MCF 10A (cell line): Measurements from ENCODE around the gene LSM12. TPM values are rescaled to one million over a fixed set of nuclear protein-coding genes. Genes with fewer than 3 reads are reported as not detected.

ENCODE experiments used
- BruUV-seq: library from RNA; stranded (reverse); fragments of 400-500 nt; replicated peaks from 2 replicates; lab custom pipeline; 2021; lab: Mats Ljungman, UMichigan
- CTCF ChIA-PET: fragments of 300-600 bp; sonication (Branson Sonifier 250); formaldehyde crosslinking; extraction: SDS; loops from one replicate; lab custom pipeline; 2021; ENCODE audit warnings: antibody characterized with exemption, inconsistent platforms; lab: Yijun Ruan, JAX
- POLR2A ChIA-PET: fragments of 300-600, 350-650 bp; sonication (Branson Sonifier 250); formaldehyde crosslinking; extraction: SDS; loops from one replicate; lab custom pipeline; 2020; ENCODE audit warnings: antibody characterized with exemption, inconsistent platforms; lab: Yijun Ruan, JAX
- DNase-seq: peaks from one replicate; pipeline ENCODE4 v3.0.0-alpha.2; 2018; ENCODE audit not compliant: unreplicated experiment
- H3K27ac Mint-ChIP-seq: one replicate; pipeline ENCODE4 v1.8.0; 2022; ENCODE audit warnings: mild to moderate bottlenecking, low read depth, mixed read lengths; ENCODE audit not compliant: unreplicated experiment
- H3K27me3 Mint-ChIP-seq: one replicate; pipeline ENCODE4 v1.8.0; 2022; ENCODE audit warnings: mixed read lengths; ENCODE audit not compliant: insufficient read depth, unreplicated experiment
- H3K36me3 Mint-ChIP-seq: one replicate; pipeline ENCODE4 v1.8.0; 2022; ENCODE audit warnings: mild to moderate bottlenecking, moderate library complexity, mixed read lengths; ENCODE audit not compliant: insufficient read depth, unreplicated experiment
- H3K4me1 Mint-ChIP-seq: one replicate; pipeline ENCODE4 v1.8.0; 2022; ENCODE audit warnings: mixed read lengths; ENCODE audit not compliant: insufficient read depth, unreplicated experiment
- H3K4me3 Mint-ChIP-seq: one replicate; pipeline ENCODE4 v1.8.0; 2022; ENCODE audit warnings: mild to moderate bottlenecking, moderate library complexity, mixed read lengths; ENCODE audit not compliant: unreplicated experiment
- H3K9me3 Mint-ChIP-seq: one replicate; pipeline ENCODE4 v1.8.0; 2022; ENCODE audit warnings: mixed read lengths; ENCODE audit not compliant: unreplicated experiment
- CTCF ChIP-seq: fragments of 200-600 bp; IDR thresholded peaks from one replicate; pipeline ENCODE4 v1.8.0; 2022; ENCODE audit warnings: antibody characterized with exemption, mild to moderate bottlenecking; ENCODE audit not compliant: unreplicated experiment
- intact Hi-C: fragments of 100-400 bp; cut with micrococcal nuclease; formaldehyde crosslinking; loops from 2 replicates; pipeline ENCODE4 v1.14.1; 2022
- total RNA-seq: library from RNA; stranded (reverse); gene quantifications from 2 replicates; pipeline ENCODE4 v1.2.3, GENCODE V29; 2022

The LSM12 gene
- total RNA-seq, 1 experiment from 2014 or later, result 101 TPM

DNA sequence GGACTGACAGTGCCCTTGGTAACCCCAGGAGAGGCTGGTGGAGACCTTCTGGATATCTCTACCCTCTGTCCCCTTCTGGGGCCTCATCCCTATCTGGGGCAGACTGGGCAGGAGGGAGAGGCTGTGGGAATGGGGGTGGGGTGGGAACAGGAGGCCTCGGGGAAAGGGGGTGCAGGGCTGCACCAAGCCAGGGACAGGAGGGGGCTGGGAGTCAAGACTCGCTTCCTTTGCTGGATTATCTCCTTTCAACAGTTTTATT is 28.8 kb upstream of the LSM12 start:
- intact Hi-C loops, result no loop called here
- no peaks in the 10 kb centered on the region for H3K9me3 Mint-ChIP-seq
- BruUV-seq, result no TSS peak
- no peak overlapping the region for H3K4me3 Mint-ChIP-seq
- TF ChIP-seq CTCF, result no peak
- no peak overlapping the region for H3K27ac Mint-ChIP-seq
- H3K27me3 Mint-ChIP-seq, result no peaks in the 10 kb centered on the region
- ChIA-PET CTCF (interaction anchor here (0.7 to 1.6 kb wide), 2 partner anchors 20 to 29 kb away, joined by 3 to 6 read pairs; partner anchors contain the start of gene HDAC5), POLR2A (no interaction called here)
- no peak for DNase-seq
- peaks cover 11% of the 10 kb centered on the region for H3K4me1 Mint-ChIP-seq
- peaks cover 16% of the 10 kb centered on the region for H3K36me3 Mint-ChIP-seq

DNA sequence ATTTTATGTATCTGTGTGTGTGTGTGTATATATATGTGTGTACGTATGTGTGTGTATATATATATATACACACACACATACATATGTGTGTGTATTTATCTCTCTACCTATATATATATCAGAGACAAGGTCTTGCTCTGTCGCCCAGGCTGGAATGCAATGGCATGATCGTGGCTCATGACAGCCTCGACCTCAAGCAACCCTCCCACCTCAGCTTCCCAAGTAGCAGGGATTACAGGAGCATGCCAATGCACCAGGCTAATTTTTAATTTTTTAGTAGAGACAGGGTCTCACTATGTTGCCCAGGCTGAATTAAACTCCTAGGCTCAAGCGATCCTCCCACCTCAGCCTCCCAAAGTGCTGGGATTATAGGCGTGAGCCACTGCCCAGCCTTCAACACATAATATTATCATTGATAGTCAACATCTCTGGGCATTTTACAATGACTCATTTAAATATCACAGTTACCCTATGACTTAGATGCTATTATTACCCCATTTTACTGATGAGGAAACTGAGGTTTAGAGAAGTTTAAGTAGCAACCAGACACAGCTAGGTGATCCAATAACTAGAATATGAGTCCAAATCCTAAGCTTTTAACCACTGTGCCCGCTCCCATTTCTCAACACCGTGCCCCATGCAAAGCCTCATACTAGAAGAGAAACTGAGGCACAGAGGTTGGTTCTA is 28.4 kb upstream of the LSM12 start:
- no peak for DNase-seq
- ChIA-PET CTCF (interaction anchor here (0.7 to 1.6 kb wide), 2 partner anchors 21 to 29 kb away, joined by 3 to 6 read pairs; partner anchors contain the start of gene HDAC5), POLR2A (no interaction called here)
- TF ChIP-seq CTCF, result no peak
- Mint-ChIP-seq H3K4me1 (peaks cover 11% of the 10 kb centered on the region), H3K36me3 (peaks cover 16% of the 10 kb centered on the region), H3K27ac (no peak overlapping the region), H3K4me3 (no peak overlapping the region), H3K27me3 (no peaks in the 10 kb centered on the region), H3K9me3 (no peaks in the 10 kb centered on the region)
- intact Hi-C loops, result no loop called here
- BruUV-seq, result no TSS peak

- no peaks in the 10 kb centered on the region for H3K27me3 Mint-ChIP-seq
- H3K36me3 Mint-ChIP-seq, result peaks cover 21% of the 10 kb centered on the region
- no peak for TF ChIP-seq CTCF
- CTCF ChIA-PET, result interaction anchor here (0.6 to 0.7 kb wide), 2 partner anchors 10 to 126 kb away, joined by 3 read pairs; partner anchors contain the start of gene UBTF
- DNase-seq, result no peak
- no peaks in the 10 kb centered on the region for H3K9me3 Mint-ChIP-seq
- no TSS peak for BruUV-seq
- no peak overlapping the region for H3K4me3 Mint-ChIP-seq
- no peak overlapping the region for H3K27ac Mint-ChIP-seq
- POLR2A ChIA-PET, result no interaction called here
- H3K4me1 Mint-ChIP-seq, result peaks cover 11% of the 10 kb centered on the region
- intact Hi-C loops, result no loop called here
Measured at GRCh38 chr17:44093231-44093900, 26.9 kb upstream of the LSM12 start.

DNA sequence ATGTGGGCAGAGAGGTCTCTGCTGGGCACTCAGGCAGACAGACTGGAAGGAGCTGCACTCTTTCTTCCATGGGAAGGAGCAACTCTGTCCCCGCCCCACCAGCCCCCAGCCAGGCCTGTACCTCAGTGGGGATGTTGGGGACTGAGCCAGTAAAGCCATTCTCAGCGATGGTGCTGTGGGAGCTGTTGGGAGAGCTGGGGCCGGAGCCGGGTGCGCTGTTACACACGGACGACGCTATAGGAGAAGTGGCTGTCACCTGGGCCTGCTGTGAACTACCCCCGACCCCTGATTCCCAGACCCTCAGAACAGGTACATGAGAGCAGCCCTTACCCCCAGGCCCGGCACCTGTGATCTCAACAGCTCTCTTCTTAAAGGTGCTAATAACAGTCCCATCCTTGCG is 25.6 kb upstream of the LSM12 start:
- intact Hi-C loops, result no loop called here
- POLR2A ChIA-PET, result no interaction called here
- no peak for TF ChIP-seq CTCF
- Mint-ChIP-seq H3K4me1 (peaks cover 14% of the 10 kb centered on the region), H3K36me3 (peaks cover 23% of the 10 kb centered on the region), H3K27ac (no peak overlapping the region), H3K4me3 (no peak overlapping the region), H3K27me3 (no peaks in the 10 kb centered on the region), H3K9me3 (no peaks in the 10 kb centered on the region)
- no TSS peak for BruUV-seq
- CTCF ChIA-PET, result no interaction called here
- DNase-seq, result no peak
